Astrocyte of the cerebellum (primary cell): ENCODE results near the gene MKS1.

Experiments
- DNase-seq: peaks from one replicate; pipeline ENCODE4 v3.0.0-alpha.2; 2011; ENCODE audit warnings: low read depth
- H3K4me3 ChIP-seq: 2 replicates; pipeline ENCODE4 v1.5.1; 2011; ENCODE audit warnings: mild to moderate bottlenecking, low read depth, low read length, moderate library complexity
- CTCF ChIP-seq: IDR thresholded peaks from 2 replicates; pipeline ENCODE4 v1.5.1; 2012; ENCODE audit warnings: low read length, low read depth, moderate library complexity, mild to moderate bottlenecking; ENCODE audit errors: missing control alignments
- in situ Hi-C: cut with HindIII; loops from 2 replicates; pipeline ENCODE4 v1.10.0; 2017; ENCODE audit warnings: low sequenced_read_pairs

MKS1 gene

DNA sequence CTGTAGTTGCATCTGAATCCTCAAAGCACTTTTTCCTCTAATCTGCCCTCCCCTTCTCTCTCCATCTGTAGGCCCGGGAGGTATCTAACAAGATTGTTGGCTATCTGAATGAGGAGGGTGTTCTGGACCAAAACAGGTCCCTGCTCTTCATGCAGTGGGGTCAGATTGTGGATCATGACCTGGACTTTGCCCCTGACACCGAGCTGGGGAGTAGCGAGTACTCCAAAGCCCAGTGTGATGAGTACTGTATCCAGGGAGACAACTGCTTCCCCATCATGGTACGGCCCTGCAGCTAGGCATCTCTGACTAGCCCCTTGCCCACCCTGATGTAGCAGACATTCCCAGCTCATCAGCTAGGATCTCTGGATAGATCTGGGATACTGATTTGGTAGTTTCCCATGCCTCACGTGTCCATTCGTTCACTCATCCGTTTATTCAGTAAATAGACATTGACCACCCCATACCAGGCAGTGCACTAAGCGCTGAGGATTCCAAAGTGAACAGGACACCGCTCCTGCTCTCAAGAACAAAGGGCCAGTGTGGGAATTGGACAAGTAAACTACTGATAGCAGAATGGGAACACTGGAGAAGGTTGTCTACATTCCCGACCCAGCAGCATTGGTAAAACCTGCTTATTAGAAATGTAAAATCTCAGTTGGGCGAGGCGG, 31.4 kb upstream of the MKS1 start:
- no peak for TF ChIP-seq CTCF
- in situ Hi-C loops: no loop called here
- DNase-seq: no peak
- no peak overlapping the region for H3K4me3 ChIP-seq

GRCh38 chr17:58249270-58250133, 30.4 kb upstream of the MKS1 start:
- H3K4me3 ChIP-seq: peak overlapping the region; percentile 40
- no peak for DNase-seq
- in situ Hi-C loops: no loop called here
- TF ChIP-seq CTCF: peak; percentile 86

DNA sequence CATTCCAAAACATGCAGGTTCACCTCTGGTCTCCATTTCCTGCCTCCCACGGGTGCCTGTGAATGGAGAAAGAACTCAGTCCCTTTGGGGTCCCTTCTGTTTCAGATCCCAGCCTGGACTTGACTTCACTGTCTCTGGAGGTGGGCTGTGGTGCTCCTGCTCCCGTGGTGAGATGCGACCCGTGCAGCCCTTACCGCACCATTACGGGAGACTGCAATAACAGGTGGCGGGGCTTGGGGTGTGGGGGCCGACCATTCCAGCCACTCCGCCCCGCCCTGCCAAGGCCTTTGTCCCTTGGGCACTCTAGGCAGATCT, 29.9 kb upstream of the MKS1 start:
- no peak for TF ChIP-seq CTCF
- in situ Hi-C loops: no loop called here
- H3K4me3 ChIP-seq: peak overlapping the region; percentile 40
- DNase-seq: no peak

GRCh38 chr17:58247511-58248363, 28.7 kb upstream of the MKS1 start:
- no peak for TF ChIP-seq CTCF
- no peak overlapping the region for H3K4me3 ChIP-seq
- DNase-seq: no peak
- in situ Hi-C loops: no loop called here

- no peak for DNase-seq
- no peak for TF ChIP-seq CTCF
- in situ Hi-C loops: no loop called here
- H3K4me3 ChIP-seq: no peak overlapping the region
These were observed 27.7 kb upstream of the MKS1 start for GRCh38 chr17:58246781-58247180.

GRCh38 chr17:58246104-58246740, 27.2 kb upstream of the MKS1 start:
- no peak overlapping the region for H3K4me3 ChIP-seq
- DNase-seq: no peak
- no peak for TF ChIP-seq CTCF
- in situ Hi-C loops: no loop called here
